Calu3 (cell line): ENCODE results near the gene MPEG1. TPM values are rescaled to one million over a fixed set of nuclear protein-coding genes. Genes with fewer than 3 reads are reported as not detected.

Experiments used
- BruUV-seq: library from RNA; stranded (reverse); fragments of 400-500 nt; replicated peaks from 2 replicates; lab custom pipeline; 2021; lab: Mats Ljungman, UMichigan
- CTCF ChIA-PET: fragments of 300-600 bp; sonication (Branson Sonifier 250); formaldehyde crosslinking; loops from one replicate; lab custom pipeline; 2022; ENCODE audit warnings: antibody characterized with exemption; lab: Charles Lee
- DNase-seq: peaks from one replicate; pipeline ENCODE4 v3.0.0; 2022
- H3K27ac Mint-ChIP-seq: one replicate; pipeline ENCODE4 v1.8.0; 2022; ENCODE audit warnings: mixed read lengths; ENCODE audit not compliant: unreplicated experiment
- H3K27me3 Mint-ChIP-seq: one replicate; pipeline ENCODE4 v1.8.0; 2022; ENCODE audit warnings: mixed read lengths; ENCODE audit not compliant: unreplicated experiment
- H3K36me3 Mint-ChIP-seq: one replicate; pipeline ENCODE4 v1.8.0; 2022; ENCODE audit warnings: mild to moderate bottlenecking, moderate library complexity, mixed read lengths; ENCODE audit not compliant: insufficient read depth, unreplicated experiment
- H3K4me1 Mint-ChIP-seq: one replicate; pipeline ENCODE4 v1.8.0; 2022; ENCODE audit warnings: mild to moderate bottlenecking, low read depth, mixed read lengths; ENCODE audit not compliant: unreplicated experiment
- H3K4me3 Mint-ChIP-seq: one replicate; pipeline ENCODE4 v1.8.0; 2022; ENCODE audit warnings: mild to moderate bottlenecking, low read depth, moderate library complexity, mixed read lengths; ENCODE audit not compliant: unreplicated experiment
- H3K9me3 Mint-ChIP-seq: one replicate; pipeline ENCODE4 v1.8.0; 2022; ENCODE audit warnings: low read depth, mixed read lengths; ENCODE audit not compliant: unreplicated experiment
- intact Hi-C: fragments of 100-400 bp; cut with micrococcal nuclease; formaldehyde crosslinking; loops from one replicate; pipeline ENCODE4 v1.10.0; 2022; ENCODE audit not compliant: unreplicated experiment
- total RNA-seq: library from RNA; stranded (reverse); gene quantifications from 2 replicates; pipeline ENCODE4 v1.2.3, GENCODE V29; 2022
- TF ChIP-seq, protein P1 (sequence below): fragments of 200-600 bp; IDR thresholded peaks from one replicate; pipeline ENCODE4 v1.8.0; 2022; ENCODE audit warnings: antibody characterized with exemption; ENCODE audit not compliant: unreplicated experiment

The MPEG1 gene
- total RNA-seq, 1 experiment from 2014 or later: not detected

DNA sequence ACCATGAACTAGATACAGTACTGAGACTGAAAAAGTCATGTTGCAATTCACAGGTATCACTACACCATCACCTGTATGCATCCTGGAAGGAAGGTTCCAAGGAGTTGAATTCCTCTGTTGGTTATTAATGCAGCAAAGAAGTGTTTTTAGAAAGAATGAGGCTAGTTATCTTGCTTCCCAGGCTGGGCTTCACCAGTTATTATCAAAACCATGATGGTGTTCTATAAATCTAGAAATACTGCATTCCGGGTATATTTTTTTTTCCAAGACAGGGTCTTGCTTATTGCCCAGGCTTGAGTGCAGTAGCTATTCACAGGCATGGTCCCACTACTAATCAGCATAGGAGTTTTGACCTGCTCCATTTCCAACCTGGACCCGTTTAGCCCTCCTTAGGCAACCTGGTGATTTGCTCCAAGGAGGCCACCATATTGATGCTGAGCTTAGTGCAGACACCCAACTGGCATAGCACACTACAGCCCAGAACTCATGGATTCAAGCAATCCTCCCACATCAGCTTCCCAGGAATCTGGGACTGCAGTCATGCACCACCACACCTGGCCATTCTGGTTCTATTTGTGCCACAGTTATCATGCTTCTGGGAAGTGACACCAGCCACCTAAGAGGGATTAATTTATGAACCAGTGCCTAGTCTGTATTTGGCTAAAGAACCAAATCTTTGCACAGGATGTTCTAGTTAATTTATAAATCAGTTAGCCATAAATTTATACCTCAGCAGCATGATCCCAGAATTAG lies 1.6 kb upstream of the MPEG1 start:
- Mint-ChIP-seq H3K27ac (no peak overlapping the region), H3K4me3 (no peak overlapping the region), H3K27me3 (no peaks in the 10 kb centered on the region), H3K36me3 (peaks cover 12% of the 10 kb centered on the region), H3K9me3 (no peaks in the 10 kb centered on the region), H3K4me1 (peaks cover 8% of the 10 kb centered on the region)
- intact Hi-C loops: no loop called here
- no TSS peak for BruUV-seq
- CTCF ChIA-PET: no interaction called here
- DNase-seq: no peak
- TF ChIP-seq, protein P1, sequence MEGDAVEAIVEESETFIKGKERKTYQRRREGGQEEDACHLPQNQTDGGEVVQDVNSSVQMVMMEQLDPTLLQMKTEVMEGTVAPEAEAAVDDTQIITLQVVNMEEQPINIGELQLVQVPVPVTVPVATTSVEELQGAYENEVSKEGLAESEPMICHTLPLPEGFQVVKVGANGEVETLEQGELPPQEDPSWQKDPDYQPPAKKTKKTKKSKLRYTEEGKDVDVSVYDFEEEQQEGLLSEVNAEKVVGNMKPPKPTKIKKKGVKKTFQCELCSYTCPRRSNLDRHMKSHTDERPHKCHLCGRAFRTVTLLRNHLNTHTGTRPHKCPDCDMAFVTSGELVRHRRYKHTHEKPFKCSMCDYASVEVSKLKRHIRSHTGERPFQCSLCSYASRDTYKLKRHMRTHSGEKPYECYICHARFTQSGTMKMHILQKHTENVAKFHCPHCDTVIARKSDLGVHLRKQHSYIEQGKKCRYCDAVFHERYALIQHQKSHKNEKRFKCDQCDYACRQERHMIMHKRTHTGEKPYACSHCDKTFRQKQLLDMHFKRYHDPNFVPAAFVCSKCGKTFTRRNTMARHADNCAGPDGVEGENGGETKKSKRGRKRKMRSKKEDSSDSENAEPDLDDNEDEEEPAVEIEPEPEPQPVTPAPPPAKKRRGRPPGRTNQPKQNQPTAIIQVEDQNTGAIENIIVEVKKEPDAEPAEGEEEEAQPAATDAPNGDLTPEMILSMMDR: no peak

DNA sequence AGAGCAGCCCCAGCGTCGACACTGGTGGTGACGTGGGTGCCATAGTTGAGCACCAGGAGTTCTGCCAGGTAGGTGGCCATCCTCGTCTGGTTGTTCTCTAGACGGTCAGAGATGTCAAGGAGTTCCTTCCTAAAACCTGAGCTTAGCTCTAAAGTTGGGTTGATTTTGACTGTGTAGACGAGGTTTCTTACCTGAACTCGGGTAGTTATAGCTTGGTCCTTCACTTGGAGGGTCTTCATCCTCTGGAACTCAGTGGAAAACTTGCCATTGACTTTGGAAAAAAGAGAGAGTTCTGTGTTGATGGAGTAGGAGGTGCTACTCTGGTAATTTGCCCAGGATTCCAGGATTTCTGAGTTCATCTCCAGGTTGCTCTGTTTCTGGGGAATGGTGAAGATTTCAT lies 505 bp downstream of the MPEG1 start:
- CTCF ChIA-PET: no interaction called here
- no TSS peak for BruUV-seq
- Mint-ChIP-seq H3K9me3 (no peaks in the 10 kb centered on the region), H3K4me1 (peaks cover 12% of the 10 kb centered on the region), H3K27ac (no peak overlapping the region), H3K27me3 (no peaks in the 10 kb centered on the region), H3K36me3 (peaks cover 19% of the 10 kb centered on the region), H3K4me3 (no peak overlapping the region)
- intact Hi-C loops: no loop called here
- TF ChIP-seq, protein P1: no peak
- DNase-seq: no peak

DNA sequence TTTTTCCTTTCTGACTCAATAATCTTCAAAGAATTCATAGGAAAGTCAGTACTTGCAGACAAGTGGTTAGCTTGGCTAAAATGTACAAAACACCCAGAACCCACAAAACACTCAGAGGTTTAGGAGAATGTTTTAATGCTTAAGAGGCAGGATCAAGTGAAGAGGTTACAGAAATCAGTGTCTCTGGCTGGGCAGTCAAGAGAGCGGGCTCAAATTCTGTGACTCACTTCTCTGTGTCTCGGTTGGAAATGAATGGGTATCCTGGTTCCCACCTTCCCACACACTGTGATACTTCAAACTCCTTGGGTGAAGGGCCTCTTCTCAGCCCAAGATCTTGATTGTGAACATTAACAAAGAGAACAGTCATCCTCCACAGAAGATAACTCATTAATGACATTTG lies 3.8 kb downstream of the MPEG1 start:
- Mint-ChIP-seq H3K4me1 (peaks cover 6% of the 10 kb centered on the region), H3K36me3 (peaks cover 31% of the 10 kb centered on the region), H3K27me3 (no peaks in the 10 kb centered on the region), H3K4me3 (no peak overlapping the region), H3K9me3 (no peaks in the 10 kb centered on the region), H3K27ac (no peak overlapping the region)
- CTCF ChIA-PET: interaction anchor here (0.7 kb wide), 1 partner anchor 13 kb away, joined by 3 read pairs; no protein-coding TSS in a partner anchor
- intact Hi-C loops: loop anchor here (1.0 to 5.0 kb wide), 2 partner anchors 38 to 73 kb away; no protein-coding TSS in a partner anchor
- TF ChIP-seq, protein P1: no peak
- DNase-seq: no peak
- no TSS peak for BruUV-seq

DNA sequence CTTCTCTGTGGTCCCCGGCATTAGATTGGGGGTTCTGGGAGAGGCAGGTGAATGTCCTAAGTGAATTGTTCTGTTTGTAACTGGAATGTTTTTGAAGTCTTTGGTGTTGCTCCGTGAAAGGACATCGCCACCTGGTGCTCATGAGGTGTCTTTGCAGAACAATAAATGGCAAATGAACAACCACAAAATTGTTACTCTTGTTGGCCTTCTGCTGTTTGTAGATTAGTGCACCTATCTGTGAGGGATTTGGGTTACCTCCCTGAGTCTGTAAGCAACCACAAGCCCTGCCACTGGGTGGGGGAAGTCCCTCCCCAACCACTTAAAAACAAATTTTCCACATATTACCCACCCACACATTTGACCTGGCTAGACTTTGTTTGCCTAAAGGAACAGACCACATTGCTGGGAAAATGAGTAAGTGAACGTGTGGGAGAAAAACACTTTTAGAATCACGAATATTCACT lies 4.7 kb downstream of the MPEG1 start:
- Mint-ChIP-seq H3K27ac (peak overlapping the region; percentile 58), H3K36me3 (peaks cover 31% of the 10 kb centered on the region), H3K4me3 (no peak overlapping the region), H3K27me3 (no peaks in the 10 kb centered on the region), H3K4me1 (peaks cover 6% of the 10 kb centered on the region), H3K9me3 (no peaks in the 10 kb centered on the region)
- intact Hi-C loops: loop anchor here (1.0 to 5.0 kb wide), 3 partner anchors 37 to 223 kb away; no protein-coding TSS in a partner anchor
- BruUV-seq: no TSS peak
- TF ChIP-seq, protein P1: peak; percentile 76
- DNase-seq: peak; percentile 34
- CTCF ChIA-PET: interaction anchor here (1.7 kb wide), 1 partner anchor 36 kb away, joined by 16 read pairs; the partner anchor contains the start of gene DTX4
